Measurements from ENCODE around the gene ZDBF2.
"Not testable (repeated sequence)": the region's sequence is repeated elsewhere in the genome, so short reads cannot be mapped to it uniquely, and the experiment has no call there.

The ZDBF2 gene

GRCh38 chr2:206259376-206260187, 14.9 kb upstream of the ZDBF2 start:
- no peak for DNase-seq

- DNase-seq, result peak; percentile 37
These were observed 14.1 kb upstream of the ZDBF2 start for GRCh38 chr2:206260188-206261012.

- no peak for DNase-seq
These were observed 10.4 kb upstream of the ZDBF2 start for GRCh38 chr2:206263959-206264603.

- DNase-seq, result no peak
These were observed 8.0 kb upstream of the ZDBF2 start for GRCh38 chr2:206266130-206267125.

- no peak for DNase-seq
These were observed 6.9 kb upstream of the ZDBF2 start for GRCh38 chr2:206267567-206267966.

- no peak for DNase-seq
These were observed 3.4 kb upstream of the ZDBF2 start for GRCh38 chr2:206271065-206271464.

GRCh38 chr2:206273905-206274304, 558 bp upstream of the ZDBF2 start:
- no peak for DNase-seq

- peak; percentile 31 for DNase-seq
These were observed 1.0 kb downstream of the ZDBF2 start for GRCh38 chr2:206275312-206276055.

- DNase-seq, result no peak
These were observed 1.9 kb downstream of the ZDBF2 start for GRCh38 chr2:206276169-206276942.

GRCh38 chr2:206277503-206277902, 3.0 kb downstream of the ZDBF2 start:
- DNase-seq, result no peak

- DNase-seq, result no peak
These were observed 8.3 kb downstream of the ZDBF2 start for GRCh38 chr2:206282746-206283145.

GRCh38 chr2:206287197-206287596, 12.7 kb downstream of the ZDBF2 start:
- DNase-seq, result no peak

GRCh38 chr2:206289391-206289790, 14.9 kb downstream of the ZDBF2 start:
- no peak for DNase-seq

GRCh38 chr2:206296128-206296527, 21.7 kb downstream of the ZDBF2 start:
- peak; percentile 43 for DNase-seq

- not testable (repeated sequence) for DNase-seq
These were observed 25.1 kb downstream of the ZDBF2 start for GRCh38 chr2:206299608-206300007.

GRCh38 chr2:206305523-206306245, 31.2 kb downstream of the ZDBF2 start:
- DNase-seq, result no peak

- DNase-seq, result no peak
These were observed 36.6 kb downstream of the ZDBF2 start for GRCh38 chr2:206311026-206311425.

GRCh38 chr2:206316141-206316540, 41.7 kb downstream of the ZDBF2 start:
- DNase-seq, result no peak

GRCh38 chr2:206323033-206323432, 48.6 kb downstream of the ZDBF2 start:
- DNase-seq, result no peak

GRCh38 chr2:206323486-206323885, 49.0 kb downstream of the ZDBF2 start:
- no peak for DNase-seq
